Mucosa of stomach (tissue), 1 donor: Measurements from ENCODE around the gene LOXL3.

Source experiments
- H3K27me3 ChIP-seq: one replicate; pipeline ENCODE4 v1.7.0; 2013; ENCODE audit warnings: mild to moderate bottlenecking, low read length; ENCODE audit not compliant: control insufficient read depth, insufficient read depth
- H3K36me3 ChIP-seq: one replicate; pipeline ENCODE4 v1.7.0; 2013; ENCODE audit warnings: low read length; ENCODE audit not compliant: control insufficient read depth, insufficient read depth
- H3K4me1 ChIP-seq: one replicate; pipeline ENCODE4 v1.7.0; 2013; ENCODE audit warnings: mild to moderate bottlenecking, low read length; ENCODE audit not compliant: control insufficient read depth, insufficient read depth
- H3K4me3 ChIP-seq: one replicate; pipeline ENCODE4 v1.7.0; 2013; ENCODE audit warnings: low read length
- H3K9ac ChIP-seq: one replicate; pipeline ENCODE4 v1.7.0; 2013; ENCODE audit warnings: mild to moderate bottlenecking, low read length, moderate library complexity
- H3K9me3 ChIP-seq: one replicate; pipeline ENCODE4 v1.7.0; 2013; ENCODE audit warnings: mild to moderate bottlenecking, low read length, moderate library complexity; ENCODE audit not compliant: control insufficient read depth
- donor health status: Pancreatic carcinoma.

Gene LOXL3

GRCh38 chr2:74503506-74504475 is 50.0 kb downstream of the LOXL3 start:
- peak overlapping the region; percentile 88 for H3K4me3 ChIP-seq
- H3K9me3 ChIP-seq, result no peaks in the 10 kb centered on the region
- peaks cover 33% of the 10 kb centered on the region for H3K27me3 ChIP-seq
- peak overlapping the region; percentile 99 for H3K9ac ChIP-seq
- no peaks in the 10 kb centered on the region for H3K36me3 ChIP-seq
- peaks cover 58% of the 10 kb centered on the region for H3K4me1 ChIP-seq

DNA sequence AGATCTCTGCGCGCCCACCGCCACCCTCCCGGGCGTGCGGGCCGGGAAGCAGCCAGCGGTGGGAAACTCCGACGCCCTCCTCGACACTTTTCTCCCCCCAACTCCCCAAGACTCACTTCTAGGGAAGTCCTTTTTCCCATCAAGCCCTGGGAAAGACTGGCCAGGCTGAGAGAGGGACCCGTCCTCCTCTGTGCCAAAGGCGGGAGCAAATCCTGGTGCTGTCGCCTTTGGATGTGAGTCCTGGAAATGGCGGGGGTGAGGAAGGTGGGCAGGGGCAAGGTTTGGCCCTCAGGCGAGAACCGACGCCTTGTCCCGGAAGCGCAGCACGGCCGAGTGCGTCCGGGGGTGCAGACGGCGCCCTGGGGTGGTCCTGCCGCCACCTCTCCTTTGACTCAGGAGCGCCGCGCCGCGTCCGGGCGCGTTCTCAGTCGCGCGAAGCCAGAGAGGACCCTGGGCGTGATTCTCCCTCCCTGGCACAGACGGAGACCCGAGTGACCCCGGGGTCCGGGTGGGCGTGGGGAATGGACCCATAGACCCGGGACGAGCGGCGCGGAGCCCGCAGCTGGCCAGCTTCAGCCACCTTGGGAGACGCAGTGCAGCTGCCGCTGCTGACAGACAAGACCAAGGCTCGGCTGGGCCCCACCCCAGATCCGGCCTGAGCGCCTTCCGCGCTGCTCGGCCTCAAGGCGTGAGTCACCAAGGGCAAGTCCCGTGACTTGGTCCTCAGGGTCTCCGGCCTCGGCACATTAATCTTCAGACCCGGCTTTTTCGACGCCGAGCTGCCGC is 50.8 kb downstream of the LOXL3 start:
- H3K4me3 ChIP-seq, result peak overlapping the region; percentile 88
- H3K4me1 ChIP-seq, result peaks cover 58% of the 10 kb centered on the region
- H3K27me3 ChIP-seq, result peaks cover 36% of the 10 kb centered on the region
- H3K36me3 ChIP-seq, result no peaks in the 10 kb centered on the region
- H3K9me3 ChIP-seq, result no peaks in the 10 kb centered on the region
- peak overlapping the region; percentile 99 for H3K9ac ChIP-seq

DNA sequence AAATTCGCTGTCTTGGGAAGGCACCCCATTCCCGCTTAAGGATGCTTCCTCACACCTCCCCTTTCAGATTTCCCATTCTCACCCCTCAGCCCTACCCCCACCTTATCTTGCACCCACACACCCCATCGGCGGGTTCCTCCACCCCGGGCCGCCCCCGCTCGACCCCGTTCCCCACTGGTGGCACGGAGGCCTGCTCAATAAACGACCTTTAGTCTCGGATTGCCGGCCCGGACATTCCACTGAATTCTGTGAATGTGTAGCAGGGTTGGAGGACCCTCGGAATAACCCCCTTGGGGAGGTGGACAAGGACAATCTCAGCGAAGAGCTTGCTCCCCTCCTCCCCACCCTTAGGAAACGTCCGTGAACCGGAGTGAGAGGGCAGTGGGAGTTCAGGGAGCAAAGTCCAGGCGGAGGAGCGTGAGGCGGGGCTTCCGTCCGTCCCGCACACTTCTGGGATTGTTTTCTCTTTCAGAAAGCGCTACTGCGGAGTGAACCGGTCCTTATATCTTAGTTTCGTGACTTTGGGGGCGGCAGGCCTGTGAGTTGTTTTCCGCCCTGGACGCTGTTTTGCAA is 51.5 kb downstream of the LOXL3 start:
- H3K9me3 ChIP-seq, result no peaks in the 10 kb centered on the region
- H3K27me3 ChIP-seq, result peaks cover 41% of the 10 kb centered on the region
- peak overlapping the region; percentile 99 for H3K9ac ChIP-seq
- peak overlapping the region; percentile 88 for H3K4me3 ChIP-seq
- H3K36me3 ChIP-seq, result no peaks in the 10 kb centered on the region
- H3K4me1 ChIP-seq, result peaks cover 63% of the 10 kb centered on the region

DNA sequence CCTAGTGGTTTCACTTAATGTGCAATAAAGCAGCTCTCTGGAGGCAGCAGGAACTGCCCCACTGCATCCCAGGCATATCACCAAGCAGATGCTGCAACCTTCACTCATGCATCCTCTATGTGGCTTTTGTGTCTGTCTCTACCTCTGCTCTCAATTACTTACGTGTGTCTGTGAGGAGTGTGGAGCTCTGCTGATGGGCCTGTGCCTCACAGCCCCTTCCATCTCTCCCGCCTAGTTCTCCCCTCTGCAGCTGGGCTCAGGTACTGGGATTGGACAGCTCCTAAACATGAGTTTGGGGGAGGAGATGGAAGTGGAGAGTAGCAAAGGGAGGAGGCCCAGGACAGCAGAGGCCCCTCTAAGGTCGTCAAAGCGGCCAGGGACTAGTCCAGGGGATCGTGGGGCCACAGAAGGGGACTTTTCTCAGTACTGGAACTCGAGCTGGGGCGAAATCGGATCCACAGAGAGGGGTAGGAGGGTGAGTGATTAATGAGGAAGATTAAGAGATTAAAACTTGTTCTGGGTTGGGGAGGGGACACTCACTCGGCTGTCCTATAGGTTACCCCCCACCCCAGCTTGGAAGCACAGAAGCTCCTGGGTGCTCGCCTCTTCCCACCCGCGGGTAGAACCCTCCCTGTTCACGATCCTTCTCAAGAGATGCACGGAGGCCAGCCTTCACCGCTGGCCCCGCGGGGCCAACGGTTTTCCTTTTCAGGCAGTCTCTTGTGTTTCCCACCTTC is 52.2 kb downstream of the LOXL3 start:
- Histone ChIP-seq H3K4me3 (no peak overlapping the region), H3K4me1 (peaks cover 58% of the 10 kb centered on the region), H3K27me3 (peaks cover 46% of the 10 kb centered on the region), H3K9me3 (no peaks in the 10 kb centered on the region), H3K36me3 (no peaks in the 10 kb centered on the region), H3K9ac (peak overlapping the region; percentile 99)

- H3K4me1 ChIP-seq, result peaks cover 49% of the 10 kb centered on the region
- no peaks in the 10 kb centered on the region for H3K36me3 ChIP-seq
- no peak overlapping the region for H3K4me3 ChIP-seq
- no peaks in the 10 kb centered on the region for H3K9me3 ChIP-seq
- H3K27me3 ChIP-seq, result peaks cover 46% of the 10 kb centered on the region
- H3K9ac ChIP-seq, result no peak overlapping the region
Observed at GRCh38 chr2:74500578-74500946, 53.2 kb downstream of the LOXL3 start.

GRCh38 chr2:74499940-74500577 is 53.7 kb downstream of the LOXL3 start:
- H3K9ac ChIP-seq, result no peak overlapping the region
- no peaks in the 10 kb centered on the region for H3K9me3 ChIP-seq
- H3K4me3 ChIP-seq, result no peak overlapping the region
- peaks cover 44% of the 10 kb centered on the region for H3K4me1 ChIP-seq
- no peaks in the 10 kb centered on the region for H3K36me3 ChIP-seq
- peaks cover 46% of the 10 kb centered on the region for H3K27me3 ChIP-seq

- Histone ChIP-seq H3K27me3 (peaks cover 46% of the 10 kb centered on the region), H3K9me3 (no peaks in the 10 kb centered on the region), H3K4me1 (peaks cover 39% of the 10 kb centered on the region), H3K4me3 (peak within 1 kb of the TSS; percentile 60), H3K36me3 (no peaks in the 10 kb centered on the region), H3K9ac (peak within 1 kb of the TSS; percentile 69)
Observed at GRCh38 chr2:74499267-74499939, 54.3 kb downstream of the LOXL3 start, which contains the start of gene LBX2. TSS of gene LBX2 (minus strand) at chr2:74499603. CDS start at chr2:74499537, 66 bp downstream.

GRCh38 chr2:74498500-74499266 is 55.1 kb downstream of the LOXL3 start:
- H3K4me1 ChIP-seq, result peaks cover 32% of the 10 kb centered on the region
- peaks cover 46% of the 10 kb centered on the region for H3K27me3 ChIP-seq
- peak overlapping the region; percentile 69 for H3K9ac ChIP-seq
- peak overlapping the region; percentile 60 for H3K4me3 ChIP-seq
- no peaks in the 10 kb centered on the region for H3K36me3 ChIP-seq
- H3K9me3 ChIP-seq, result no peaks in the 10 kb centered on the region

- H3K9ac ChIP-seq, result peak overlapping the region; percentile 69
- no peaks in the 10 kb centered on the region for H3K9me3 ChIP-seq
- H3K27me3 ChIP-seq, result peaks cover 46% of the 10 kb centered on the region
- peaks cover 28% of the 10 kb centered on the region for H3K4me1 ChIP-seq
- peak overlapping the region; percentile 60 for H3K4me3 ChIP-seq
- no peaks in the 10 kb centered on the region for H3K36me3 ChIP-seq
Observed at GRCh38 chr2:74497777-74498499, 55.8 kb downstream of the LOXL3 start.
